Frontal cortex (tissue), 4 donors: ENCODE measurements around the gene MAMLD1. TPM values are rescaled to one million over a fixed set of nuclear protein-coding genes. Genes with fewer than 3 reads are reported as not detected.

ENCODE experiments used
- DNase-seq, 2 donors: peaks; one replicate each; pipeline ENCODE4 v3.0.0; 2012; ENCODE audit warnings: low spot score in 2 of 2
- FAIRE-seq: peaks from 2 replicates; lab custom pipeline; 2012; peaks lifted over from hg19 to GRCh38; lab: Jason Lieb, UNC
- total RNA-seq: library from RNA; depleted of rRNA; stranded (reverse); fragments of >200 nt; gene quantifications from one replicate; pipeline ENCODE4 v1.2.3, GENCODE V29; 2014
- donor health status: control.
- donor health status: control.
- donor health status: control.

The MAMLD1 gene
- total RNA-seq, 1 donor from 2014 or later, result 2.4 TPM

- FAIRE-seq (no peak), DNase-seq (no peak)
Measured at GRCh38 chrX:150548251-150548650, 185.1 kb downstream of the MAMLD1 start.

GRCh38 chrX:150548684-150549083 is 185.6 kb downstream of the MAMLD1 start:
- DNase-seq, result no peak
- no peak for FAIRE-seq

- FAIRE-seq, result no peak
- no peak for DNase-seq
Measured at GRCh38 chrX:150551963-150552362, 188.8 kb downstream of the MAMLD1 start.

GRCh38 chrX:150558424-150558823 is 195.3 kb downstream of the MAMLD1 start:
- no peak for DNase-seq

More at GRCh38 chrX:150558424-150558823, 195.3 kb downstream of the MAMLD1 start:
- FAIRE-seq, result no peak

Other genes with a start within 250 kb of the MAMLD1 start
- gene MTM1, start 205.3 kb downstream of the MAMLD1 start, total RNA-seq, result 10.2 TPM